ENCODE data around the gene NEGR1.

DNA sequence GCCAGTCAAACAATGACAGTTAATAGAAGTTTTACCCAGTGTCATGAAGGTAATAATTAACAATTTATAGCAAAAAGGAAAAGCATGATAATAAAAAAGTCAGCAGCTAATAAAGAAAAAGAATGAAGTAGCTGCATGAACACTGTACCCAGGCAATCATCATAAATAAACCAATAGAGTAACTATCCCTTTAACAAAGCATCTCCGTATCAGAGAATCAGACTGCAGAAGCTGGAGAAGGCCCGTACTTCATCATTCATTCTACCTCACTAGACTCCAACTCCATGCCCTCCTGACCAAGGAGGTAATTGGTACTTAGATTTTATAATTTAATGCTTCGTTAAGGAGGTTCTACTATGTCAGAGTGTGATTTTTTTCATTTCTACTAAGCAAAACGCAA, 140.5 kb downstream of the NEGR1 start:
- TF ChIP-seq, protein P1, sequence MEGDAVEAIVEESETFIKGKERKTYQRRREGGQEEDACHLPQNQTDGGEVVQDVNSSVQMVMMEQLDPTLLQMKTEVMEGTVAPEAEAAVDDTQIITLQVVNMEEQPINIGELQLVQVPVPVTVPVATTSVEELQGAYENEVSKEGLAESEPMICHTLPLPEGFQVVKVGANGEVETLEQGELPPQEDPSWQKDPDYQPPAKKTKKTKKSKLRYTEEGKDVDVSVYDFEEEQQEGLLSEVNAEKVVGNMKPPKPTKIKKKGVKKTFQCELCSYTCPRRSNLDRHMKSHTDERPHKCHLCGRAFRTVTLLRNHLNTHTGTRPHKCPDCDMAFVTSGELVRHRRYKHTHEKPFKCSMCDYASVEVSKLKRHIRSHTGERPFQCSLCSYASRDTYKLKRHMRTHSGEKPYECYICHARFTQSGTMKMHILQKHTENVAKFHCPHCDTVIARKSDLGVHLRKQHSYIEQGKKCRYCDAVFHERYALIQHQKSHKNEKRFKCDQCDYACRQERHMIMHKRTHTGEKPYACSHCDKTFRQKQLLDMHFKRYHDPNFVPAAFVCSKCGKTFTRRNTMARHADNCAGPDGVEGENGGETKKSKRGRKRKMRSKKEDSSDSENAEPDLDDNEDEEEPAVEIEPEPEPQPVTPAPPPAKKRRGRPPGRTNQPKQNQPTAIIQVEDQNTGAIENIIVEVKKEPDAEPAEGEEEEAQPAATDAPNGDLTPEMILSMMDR (IDR thresholded peaks at IDR 0.05), result no peak
- no peak for TF ChIP-seq POLR2A (IDR thresholded peaks at IDR 0.05)

All from heart left ventricle (tissue), 13 donors.